ENCODE measurements around the gene PODXL2.
"Not testable (repeated sequence)": the region's sequence is repeated elsewhere in the genome, so short reads cannot be mapped to it uniquely, and the experiment has no call there.

The PODXL2 gene

DNA sequence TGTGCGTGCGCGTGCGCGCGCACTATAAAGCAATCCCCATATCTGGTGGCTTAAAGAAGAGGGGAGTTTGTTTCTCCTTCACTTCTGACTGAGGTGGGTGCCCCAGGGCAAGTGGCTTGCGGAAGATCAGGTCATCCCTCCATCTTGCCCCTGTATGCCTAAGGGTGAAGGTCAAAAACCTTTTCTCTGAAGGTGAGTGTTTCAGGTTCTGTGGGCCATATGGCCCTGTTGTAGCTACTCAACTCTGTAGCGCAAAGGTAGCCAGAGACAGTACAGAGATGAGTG, 49.3 kb downstream of the PODXL2 start:
- in situ Hi-C loops (cut with HindIII; ENCODE audit: low sequenced_read_pairs) = no loop called here
- H3K4me3 ChIP-seq (ENCODE audit: low read depth, low read length) = no peak overlapping the region
- TF ChIP-seq CTCF (IDR thresholded peaks at IDR 0.05; ENCODE audit: low read depth, low read length, missing control alignments) = no peak
- no peak for DNase-seq (ENCODE audit: low read depth)

DNA sequence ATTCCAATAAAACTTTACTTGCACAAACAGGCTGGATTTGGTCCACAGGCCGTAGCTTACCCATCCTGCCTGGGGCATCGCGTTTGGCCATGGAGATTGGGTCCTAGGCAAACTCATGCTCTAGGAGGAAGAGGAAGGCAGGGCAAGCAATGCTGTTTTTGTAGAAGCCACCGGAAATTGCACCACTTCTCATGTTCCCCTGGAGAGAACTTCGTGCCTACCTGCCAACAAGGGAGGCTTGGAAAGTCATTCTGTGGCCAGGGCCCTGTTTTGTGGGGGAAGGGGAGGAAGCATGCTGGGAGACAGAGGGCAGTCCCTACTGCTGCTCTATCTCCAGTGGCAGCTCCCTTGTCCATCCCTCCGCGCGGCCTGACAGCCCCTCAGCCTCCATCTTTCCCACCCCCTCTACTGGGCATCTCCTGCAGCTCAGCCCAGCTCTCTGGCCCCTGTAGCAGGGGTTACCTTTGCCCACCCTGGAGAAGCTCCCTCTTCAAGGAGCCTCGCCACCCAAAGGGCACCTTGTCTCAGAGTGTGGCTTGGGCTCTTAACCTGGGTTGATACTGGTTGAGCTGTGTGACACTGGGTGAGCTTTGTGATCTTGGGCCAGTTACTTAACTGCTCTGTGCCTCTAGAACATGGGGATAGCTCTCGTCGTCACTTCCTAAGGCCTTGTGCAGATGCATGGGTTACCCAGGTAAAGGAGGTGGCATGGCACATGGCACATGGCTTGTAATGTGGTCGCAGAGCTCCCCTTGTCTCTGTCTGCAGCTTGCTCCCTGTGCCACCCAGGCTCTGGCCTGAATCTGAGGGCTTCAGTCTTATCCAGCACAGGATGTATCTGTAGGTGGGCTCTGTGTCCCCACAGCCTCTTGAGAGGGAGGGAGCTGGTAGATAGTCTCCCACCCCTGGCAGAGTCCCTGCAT, 49.9 kb downstream of the PODXL2 start:
- TF ChIP-seq CTCF (IDR thresholded peaks at IDR 0.05; ENCODE audit: low read depth, low read length, missing control alignments) = no peak
- DNase-seq (ENCODE audit: low read depth) = no peak
- in situ Hi-C loops (cut with HindIII; ENCODE audit: low sequenced_read_pairs) = no loop called here
- H3K4me3 ChIP-seq (ENCODE audit: low read depth, low read length) = no peak overlapping the region

- in situ Hi-C loops (cut with HindIII; ENCODE audit: low sequenced_read_pairs) = no loop called here
- TF ChIP-seq CTCF (IDR thresholded peaks at IDR 0.05; ENCODE audit: low read depth, low read length, missing control alignments) = peak; percentile 8
- no peak for DNase-seq (ENCODE audit: low read depth)
- H3K4me3 ChIP-seq (ENCODE audit: low read depth, low read length) = no peak overlapping the region
These were observed 50.7 kb downstream of the PODXL2 start for GRCh38 chr3:127679534-127680145.

- no peak for TF ChIP-seq CTCF (IDR thresholded peaks at IDR 0.05; ENCODE audit: low read depth, low read length, missing control alignments)
- H3K4me3 ChIP-seq (ENCODE audit: low read depth, low read length) = no peak overlapping the region
- in situ Hi-C loops (cut with HindIII; ENCODE audit: low sequenced_read_pairs) = no loop called here
- DNase-seq (ENCODE audit: low read depth) = no peak
These were observed 51.2 kb downstream of the PODXL2 start for GRCh38 chr3:127680146-127680661.

- in situ Hi-C loops (cut with HindIII; ENCODE audit: low sequenced_read_pairs) = no loop called here
- no peak for DNase-seq (ENCODE audit: low read depth)
- TF ChIP-seq CTCF (IDR thresholded peaks at IDR 0.05; ENCODE audit: low read depth, low read length, missing control alignments) = no peak
- H3K4me3 ChIP-seq (ENCODE audit: low read depth, low read length) = no peak overlapping the region
These were observed 51.8 kb downstream of the PODXL2 start for GRCh38 chr3:127680798-127681221.

DNA sequence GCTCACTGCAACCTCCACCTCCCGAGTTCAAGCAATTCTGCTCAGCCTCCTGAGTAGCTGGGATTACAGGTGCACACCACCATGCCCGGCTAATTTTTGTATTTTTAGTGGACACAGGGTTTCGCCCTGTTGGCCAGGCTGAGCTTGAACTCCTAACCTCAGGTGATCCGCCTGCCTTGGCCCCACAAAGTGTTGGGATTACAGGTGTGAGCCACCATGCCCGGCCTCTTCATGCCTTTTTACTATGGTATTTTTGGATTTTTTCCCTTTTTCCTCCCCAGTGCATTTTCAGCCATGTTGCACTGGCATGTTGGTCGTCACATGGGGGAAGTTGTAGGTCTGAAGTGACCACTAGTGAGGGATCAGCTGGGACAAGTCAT, 53.2 kb downstream of the PODXL2 start:
- DNase-seq (ENCODE audit: low read depth); in situ Hi-C loops (cut with HindIII; ENCODE audit: low sequenced_read_pairs); H3K4me3 ChIP-seq (ENCODE audit: low read depth, low read length): not testable (repeated sequence)

DNA sequence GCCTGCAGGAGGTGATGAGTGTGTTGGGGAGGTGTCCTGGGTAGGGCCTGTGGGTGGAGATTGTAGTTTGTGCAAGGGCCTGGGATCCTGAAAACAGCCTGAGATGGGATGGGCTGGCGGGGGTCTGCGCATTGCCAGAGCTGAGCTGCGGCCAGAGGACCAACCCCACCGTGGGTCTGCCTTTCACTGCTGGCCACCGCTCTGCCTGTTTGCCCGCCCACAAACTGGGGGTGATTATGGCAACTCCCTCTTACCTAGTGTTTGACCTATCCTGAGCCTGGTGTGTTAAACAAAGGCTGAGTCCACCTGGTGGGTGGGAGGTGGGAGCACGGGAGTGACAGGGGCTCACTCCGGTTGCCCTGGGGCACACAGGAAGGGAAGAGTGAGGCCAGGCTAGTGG, 53.6 kb downstream of the PODXL2 start:
- no peak overlapping the region for H3K4me3 ChIP-seq (ENCODE audit: low read depth, low read length)
- TF ChIP-seq CTCF (IDR thresholded peaks at IDR 0.05; ENCODE audit: low read depth, low read length, missing control alignments) = no peak
- no peak for DNase-seq (ENCODE audit: low read depth)
- in situ Hi-C loops (cut with HindIII; ENCODE audit: low sequenced_read_pairs) = no loop called here

All from astrocyte of the cerebellum (primary cell).